ENCODE data around the gene RBM24.
"Not testable (repeated sequence)": the region's sequence is repeated elsewhere in the genome, so short reads cannot be mapped to it uniquely, and the experiment has no call there.

DNA sequence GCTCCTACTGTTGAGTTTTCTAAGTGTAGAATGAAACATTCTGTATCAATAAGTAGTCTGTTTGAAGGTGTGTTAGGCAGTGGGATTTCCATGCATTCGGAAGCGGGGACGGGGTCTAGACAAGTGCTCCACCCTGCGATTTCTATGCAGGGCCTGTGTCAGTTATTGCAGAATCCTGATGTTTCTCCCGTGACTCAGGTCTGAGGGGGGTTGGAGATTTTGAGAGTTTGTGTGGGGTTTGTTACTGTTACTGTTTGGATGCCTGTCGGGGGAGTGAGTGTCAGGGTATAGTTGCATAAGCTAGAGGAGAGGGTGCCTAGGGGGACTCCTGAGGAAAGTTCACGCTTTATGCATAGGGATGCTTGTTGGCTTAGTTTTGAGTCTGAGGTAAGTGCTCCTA, 39.1 kb downstream of the RBM24 start:
- TF ChIP-seq, protein P1, sequence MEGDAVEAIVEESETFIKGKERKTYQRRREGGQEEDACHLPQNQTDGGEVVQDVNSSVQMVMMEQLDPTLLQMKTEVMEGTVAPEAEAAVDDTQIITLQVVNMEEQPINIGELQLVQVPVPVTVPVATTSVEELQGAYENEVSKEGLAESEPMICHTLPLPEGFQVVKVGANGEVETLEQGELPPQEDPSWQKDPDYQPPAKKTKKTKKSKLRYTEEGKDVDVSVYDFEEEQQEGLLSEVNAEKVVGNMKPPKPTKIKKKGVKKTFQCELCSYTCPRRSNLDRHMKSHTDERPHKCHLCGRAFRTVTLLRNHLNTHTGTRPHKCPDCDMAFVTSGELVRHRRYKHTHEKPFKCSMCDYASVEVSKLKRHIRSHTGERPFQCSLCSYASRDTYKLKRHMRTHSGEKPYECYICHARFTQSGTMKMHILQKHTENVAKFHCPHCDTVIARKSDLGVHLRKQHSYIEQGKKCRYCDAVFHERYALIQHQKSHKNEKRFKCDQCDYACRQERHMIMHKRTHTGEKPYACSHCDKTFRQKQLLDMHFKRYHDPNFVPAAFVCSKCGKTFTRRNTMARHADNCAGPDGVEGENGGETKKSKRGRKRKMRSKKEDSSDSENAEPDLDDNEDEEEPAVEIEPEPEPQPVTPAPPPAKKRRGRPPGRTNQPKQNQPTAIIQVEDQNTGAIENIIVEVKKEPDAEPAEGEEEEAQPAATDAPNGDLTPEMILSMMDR (IDR thresholded peaks at IDR 0.05; ENCODE audit: poor library complexity, severe bottlenecking): not testable (repeated sequence)
- not testable (repeated sequence) for TF ChIP-seq EZH2 (IDR thresholded peaks at IDR 0.05; ENCODE audit: borderline replicate concordance, insufficient read depth, low read length, poor library complexity, severe bottlenecking); RAD21 (conservative IDR thresholded peaks at IDR 0.05); POLR2AphosphoS5 (IDR thresholded peaks at IDR 0.05)
